Ishikawa (cell line): ENCODE data around the gene POLG.

ENCODE experiments used
- CEBPB ChIP-seq: IDR thresholded peaks from 2 replicates; pipeline ENCODE4 v1.6.1; 2012
- CREB1 ChIP-seq: IDR thresholded peaks from 2 replicates; pipeline ENCODE4 v1.6.1; 2012; ENCODE audit warnings: low read depth
- EGR1 ChIP-seq: IDR thresholded peaks from 2 replicates; pipeline ENCODE4 v1.6.1; 2012
- EP300 ChIP-seq: IDR thresholded peaks from 2 replicates; pipeline ENCODE4 v1.6.1; 2012; ENCODE audit warnings: borderline replicate concordance
- FOXM1 ChIP-seq: IDR thresholded peaks from 2 replicates; pipeline ENCODE4 v1.6.1; 2012; ENCODE audit warnings: low read depth, borderline replicate concordance
- MAX ChIP-seq: IDR thresholded peaks from 2 replicates; pipeline ENCODE4 v1.6.1; 2012
- NFIC ChIP-seq: IDR thresholded peaks from 2 replicates; pipeline ENCODE4 v1.6.1; 2012
- RAD21 ChIP-seq: IDR thresholded peaks from 2 replicates; pipeline ENCODE4 v1.6.1; 2012; ENCODE audit warnings: low read depth
- REST ChIP-seq: IDR thresholded peaks from 2 replicates; pipeline ENCODE4 v1.6.1; 2012; ENCODE audit warnings: low read depth, mild to moderate bottlenecking
- TAF1 ChIP-seq: IDR thresholded peaks from 2 replicates; pipeline ENCODE4 v1.6.1; 2012; ENCODE audit warnings: low read depth, mild to moderate bottlenecking
- TCF12 ChIP-seq: IDR thresholded peaks from 2 replicates; pipeline ENCODE4 v1.6.1; 2012; ENCODE audit warnings: low read depth
- TEAD4 ChIP-seq: IDR thresholded peaks from 2 replicates; pipeline ENCODE4 v1.6.1; 2012
- YY1 ChIP-seq: IDR thresholded peaks from 2 replicates; pipeline ENCODE4 v1.6.1; 2012; ENCODE audit warnings: low read depth
- ZBTB7A ChIP-seq: IDR thresholded peaks from 2 replicates; pipeline ENCODE4 v1.6.1; 2012; ENCODE audit warnings: low read depth
- TF ChIP-seq, protein P1 (sequence below): IDR thresholded peaks from 2 replicates; pipeline ENCODE4 v1.6.1; 2012

Gene POLG

DNA sequence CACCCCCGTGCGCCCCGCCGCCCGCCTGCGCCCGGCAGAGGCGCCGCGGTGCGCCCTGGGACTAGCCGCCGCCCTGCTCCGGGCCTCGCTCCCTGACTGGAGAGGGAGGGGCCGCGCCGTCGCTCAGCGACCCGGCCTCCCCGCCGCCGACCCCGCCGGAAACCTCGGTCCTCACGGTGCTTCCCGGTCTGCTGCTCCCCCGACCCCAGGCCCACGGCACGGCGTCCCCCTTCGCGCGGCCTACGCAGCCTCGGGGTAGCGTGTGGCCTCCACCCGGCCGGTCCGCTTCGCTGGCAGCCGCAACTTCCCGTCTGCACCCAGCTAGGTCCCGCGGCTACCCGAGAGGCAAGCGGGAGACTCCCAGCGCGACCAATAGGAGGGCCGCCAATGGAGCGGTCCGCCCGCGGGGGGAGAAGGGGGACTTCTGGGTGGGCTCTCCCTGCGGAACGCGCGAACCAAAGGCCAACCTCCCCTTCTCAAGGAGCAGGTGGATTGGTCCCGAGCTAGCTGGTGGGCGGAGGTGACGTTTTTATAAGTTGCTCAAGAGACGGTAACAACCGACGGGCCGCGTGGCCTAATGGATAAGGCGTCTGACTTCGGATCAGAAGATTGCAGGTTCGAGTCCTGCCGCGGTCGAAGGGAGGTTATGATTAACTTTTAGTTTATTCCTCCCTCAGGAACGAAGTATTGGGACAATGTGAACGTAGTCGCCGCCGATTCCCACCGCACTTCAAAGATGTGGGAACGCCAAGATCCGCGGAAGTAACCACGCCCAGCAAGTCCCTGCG lies at the start of gene POLG:
TSS of gene POLG (minus strand) at position 315 of the 788 bp plus-strand sequence. CDS start 1,070 bp downstream, outside the sequence.
- TF ChIP-seq FOXM1: peak; percentile 47; the same call in 1 of the 2 replicates
- peak; percentile 99 for TF ChIP-seq ZBTB7A
- TF ChIP-seq, protein P1, sequence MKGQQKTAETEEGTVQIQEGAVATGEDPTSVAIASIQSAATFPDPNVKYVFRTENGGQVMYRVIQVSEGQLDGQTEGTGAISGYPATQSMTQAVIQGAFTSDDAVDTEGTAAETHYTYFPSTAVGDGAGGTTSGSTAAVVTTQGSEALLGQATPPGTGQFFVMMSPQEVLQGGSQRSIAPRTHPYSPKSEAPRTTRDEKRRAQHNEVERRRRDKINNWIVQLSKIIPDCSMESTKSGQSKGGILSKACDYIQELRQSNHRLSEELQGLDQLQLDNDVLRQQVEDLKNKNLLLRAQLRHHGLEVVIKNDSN: peak; percentile 35; the same call in 1 of the 2 replicates
- peak; percentile 96 for TF ChIP-seq TAF1
- TF ChIP-seq TCF12: peak; percentile 68; the same call in 1 of the 2 replicates
- no peak for TF ChIP-seq RAD21
- no peak; the same call in 1 of the 2 replicates for TF ChIP-seq CREB1
- TF ChIP-seq NFIC: peak; percentile 53
- TF ChIP-seq EGR1: peak; percentile 95
- peak; percentile 95 for TF ChIP-seq TEAD4
- TF ChIP-seq EP300: peak; percentile 78
- TF ChIP-seq YY1: peak; percentile 44; the same call in 1 of the 2 replicates
- TF ChIP-seq CEBPB: peak; percentile 78
- TF ChIP-seq REST: no peak
- peak; percentile 72 for TF ChIP-seq MAX

DNA sequence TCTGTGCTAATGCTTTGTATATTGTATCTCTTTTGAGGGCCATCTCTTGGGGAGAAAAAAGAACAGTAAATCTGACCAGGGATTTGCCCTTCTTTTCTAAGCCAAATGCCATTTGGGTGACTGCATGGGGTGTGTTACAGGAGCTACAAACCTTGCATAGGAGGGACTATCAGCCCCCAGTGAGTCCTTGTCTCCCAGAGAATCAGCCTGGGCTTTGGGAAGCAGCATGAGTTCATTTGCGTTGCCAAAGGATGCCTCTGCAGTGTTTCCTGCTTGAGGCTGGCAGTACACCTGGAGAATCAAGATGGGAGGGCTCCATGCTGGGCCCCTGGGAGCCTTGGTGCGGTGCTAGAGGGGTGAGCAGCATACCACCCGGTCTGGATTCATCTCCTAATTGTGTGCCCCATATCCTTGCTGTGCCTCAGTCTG lies 49.6 kb upstream of the POLG start:
- no peak for TF ChIP-seq FOXM1
- TF ChIP-seq, protein P1: no peak
- TF ChIP-seq EGR1: no peak
- TF ChIP-seq ZBTB7A: no peak
- no peak for TF ChIP-seq RAD21
- no peak for TF ChIP-seq MAX
- TF ChIP-seq TAF1: no peak
- TF ChIP-seq YY1: no peak
- no peak for TF ChIP-seq REST
- no peak for TF ChIP-seq CREB1
- TF ChIP-seq TEAD4: no peak

GRCh38 chr15:89383365-89384175 lies 48.9 kb upstream of the POLG start:
- TF ChIP-seq TAF1: no peak
- TF ChIP-seq NFIC: peak; percentile 90

DNA sequence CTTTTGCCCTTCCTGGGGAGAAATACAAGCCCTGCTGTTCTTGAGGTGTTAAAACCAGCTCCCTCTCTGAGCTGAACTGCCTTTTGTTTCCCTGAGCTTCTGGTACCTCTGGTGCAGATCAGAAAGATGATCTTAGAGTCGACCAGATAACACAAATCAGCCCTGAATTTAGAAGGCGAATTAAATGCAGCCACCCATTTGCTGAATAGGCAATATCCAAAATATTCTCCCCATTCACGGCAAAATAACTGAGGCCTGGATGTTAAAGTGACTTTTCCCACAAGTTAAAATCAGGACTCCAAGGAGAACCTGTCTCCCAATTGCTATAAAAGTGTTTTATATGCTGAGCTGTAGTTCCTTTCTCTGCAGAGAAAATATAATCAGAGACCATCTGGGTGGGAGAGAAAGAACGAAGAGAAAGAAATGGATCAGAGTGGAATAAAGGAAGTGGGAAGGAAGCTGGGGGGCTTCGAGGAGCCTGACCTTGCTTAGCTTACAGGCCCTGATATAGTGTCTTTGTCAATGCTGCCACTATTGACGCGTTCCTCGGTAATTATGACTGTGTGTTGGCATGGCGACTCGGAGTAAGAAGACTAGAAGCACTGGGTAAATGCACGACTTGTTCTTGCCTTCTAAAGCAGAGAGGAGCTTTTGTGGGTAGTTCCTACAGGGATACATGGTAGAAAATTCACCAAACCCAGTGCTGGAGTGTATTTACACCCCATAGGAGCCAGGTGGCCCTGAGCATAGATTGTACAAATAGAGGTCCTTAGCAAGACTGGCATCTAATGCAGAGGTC lies 47.5 kb upstream of the POLG start:
- TF ChIP-seq TCF12 (no peak), ZBTB7A (no peak), RAD21 (no peak), CREB1 (no peak), EGR1 (no peak), MAX (no peak), NFIC (no peak), TEAD4 (no peak), YY1 (no peak)
- TF ChIP-seq, protein P1: no peak
